WTC11 (cell line): ENCODE data around the gene AKAP9. TPM values are rescaled to one million over a fixed set of nuclear protein-coding genes. Genes with fewer than 3 reads are reported as not detected.

ENCODE experiments used
- total RNA-seq: library from RNA; stranded (reverse); gene quantifications from 3 replicates; pipeline ENCODE4 v1.2.3, GENCODE V29; 2021

Gene AKAP9
- total RNA-seq, 1 experiment from 2014 or later: 35.2 TPM

Other genes with a start within 250 kb of the AKAP9 start
- 12.0 to 15.5 TPM (median 12.4 TPM) in 3 replicates for gene MTERF1, start 60.2 kb upstream of the AKAP9 start, total RNA-seq
- 81.4 to 85.1 TPM (median 84.1 TPM) in 3 replicates for gene CYP51A1, start 193.6 kb downstream of the AKAP9 start, total RNA-seq
- gene LRRD1, start 238.3 kb downstream of the AKAP9 start, total RNA-seq: not detected in 3 replicates